Hepatocyte (in vitro differentiated cells): ENCODE data around the gene MGARP.

Source experiments
- CTCF ChIP-seq: fragments of 200-600 bp; sonication (generic); IDR thresholded peaks from 2 replicates; pipeline ENCODE4 v1.5.1; 2016; ENCODE audit warnings: antibody characterized with exemption, mild to moderate bottlenecking; ENCODE audit not compliant: poor library complexity
- EZH2 ChIP-seq: fragments of 200-600 bp; sonication (generic); IDR thresholded peaks from 2 replicates; pipeline ENCODE4 v1.6.1; 2016; ENCODE audit warnings: antibody characterized with exemption, mild to moderate bottlenecking, borderline replicate concordance
- EZH2phosphoT487 ChIP-seq: fragments of 200-600 bp; sonication (generic); IDR thresholded peaks from one replicate; pipeline ENCODE4 v1.6.1; 2018; ENCODE audit warnings: antibody characterized with exemption, mild to moderate bottlenecking, low read depth, moderate library complexity; ENCODE audit not compliant: unreplicated experiment, severe bottlenecking

- TF ChIP-seq CTCF (no peak), EZH2 (no peak), EZH2phosphoT487 (no peak)
Observed at GRCh38 chr4:139239127-139239772, 40.8 kb downstream of the MGARP start.
